Fibroblast of pulmonary artery (primary cell): ENCODE measurements around the gene OSBPL6.
"Not testable (repeated sequence)": the region's sequence is repeated elsewhere in the genome, so short reads cannot be mapped to it uniquely, and the experiment has no call there.

ENCODE experiments used
- DNase-seq: peaks from one replicate; pipeline ENCODE4 v3.0.0-alpha.2; 2010; ENCODE audit warnings: low read depth
- H3K4me3 ChIP-seq: replicated peaks from 2 replicates; pipeline ENCODE4 v1.5.1; 2011; ENCODE audit warnings: low read depth, mild to moderate bottlenecking, control low read depth, low read length, moderate library complexity
- TF ChIP-seq, protein P1 (sequence below): IDR thresholded peaks from 2 replicates; pipeline ENCODE4 v1.5.1; 2011; ENCODE audit warnings: mild to moderate bottlenecking, control low read depth, low read length, inconsistent platforms; ENCODE audit errors: missing control alignments

Gene OSBPL6

DNA sequence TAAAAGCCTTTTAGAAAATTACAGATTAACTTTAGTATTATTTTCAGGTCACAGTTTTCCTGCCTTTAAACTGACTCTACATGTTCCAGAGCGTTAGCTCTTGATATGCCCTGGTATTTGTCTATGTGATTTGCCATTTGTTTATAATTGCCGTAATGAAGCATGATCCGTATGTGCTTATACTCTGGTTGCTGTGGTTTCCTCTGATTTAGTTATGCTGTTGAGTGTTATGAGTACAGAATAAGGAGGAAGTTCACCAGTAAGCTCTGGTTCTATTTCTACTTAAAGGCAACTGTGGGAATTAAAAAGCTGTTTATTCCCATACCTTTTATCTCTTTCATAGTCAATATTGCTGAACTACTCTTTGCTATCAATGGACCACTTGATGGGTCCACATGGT is 123.5 kb downstream of the OSBPL6 start:
- TF ChIP-seq, protein P1, sequence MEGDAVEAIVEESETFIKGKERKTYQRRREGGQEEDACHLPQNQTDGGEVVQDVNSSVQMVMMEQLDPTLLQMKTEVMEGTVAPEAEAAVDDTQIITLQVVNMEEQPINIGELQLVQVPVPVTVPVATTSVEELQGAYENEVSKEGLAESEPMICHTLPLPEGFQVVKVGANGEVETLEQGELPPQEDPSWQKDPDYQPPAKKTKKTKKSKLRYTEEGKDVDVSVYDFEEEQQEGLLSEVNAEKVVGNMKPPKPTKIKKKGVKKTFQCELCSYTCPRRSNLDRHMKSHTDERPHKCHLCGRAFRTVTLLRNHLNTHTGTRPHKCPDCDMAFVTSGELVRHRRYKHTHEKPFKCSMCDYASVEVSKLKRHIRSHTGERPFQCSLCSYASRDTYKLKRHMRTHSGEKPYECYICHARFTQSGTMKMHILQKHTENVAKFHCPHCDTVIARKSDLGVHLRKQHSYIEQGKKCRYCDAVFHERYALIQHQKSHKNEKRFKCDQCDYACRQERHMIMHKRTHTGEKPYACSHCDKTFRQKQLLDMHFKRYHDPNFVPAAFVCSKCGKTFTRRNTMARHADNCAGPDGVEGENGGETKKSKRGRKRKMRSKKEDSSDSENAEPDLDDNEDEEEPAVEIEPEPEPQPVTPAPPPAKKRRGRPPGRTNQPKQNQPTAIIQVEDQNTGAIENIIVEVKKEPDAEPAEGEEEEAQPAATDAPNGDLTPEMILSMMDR, result no peak
- DNase-seq, result no peak
- no peak overlapping the region for H3K4me3 ChIP-seq

DNA sequence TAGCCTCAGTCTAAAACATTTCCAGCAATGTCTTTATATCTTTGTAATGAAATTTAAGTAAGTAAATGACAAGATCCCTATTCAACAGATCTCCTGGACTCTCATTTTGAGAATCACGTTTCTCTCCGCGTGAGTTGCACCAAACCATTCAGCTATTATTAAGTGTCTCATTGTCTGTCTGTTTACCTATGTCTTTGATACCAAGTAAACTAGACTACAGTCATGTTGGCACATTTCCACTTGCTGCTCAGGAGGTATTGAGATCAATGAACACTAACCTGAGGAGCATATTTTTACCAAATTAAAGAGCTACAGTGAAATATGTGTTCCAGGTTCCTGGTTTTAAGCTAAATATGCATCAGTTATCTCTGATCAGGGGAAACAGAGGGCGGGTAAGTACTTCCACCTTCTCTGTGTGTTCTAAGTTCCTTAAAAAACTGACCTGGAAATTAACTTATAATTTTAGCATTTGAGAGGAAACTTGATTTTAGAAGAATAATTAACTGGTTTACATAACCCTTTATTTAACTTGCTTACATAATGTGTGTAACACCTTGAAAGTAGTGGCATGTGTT is 125.8 kb downstream of the OSBPL6 start:
- H3K4me3 ChIP-seq, result no peak overlapping the region
- TF ChIP-seq, protein P1, result no peak
- DNase-seq, result no peak

DNA sequence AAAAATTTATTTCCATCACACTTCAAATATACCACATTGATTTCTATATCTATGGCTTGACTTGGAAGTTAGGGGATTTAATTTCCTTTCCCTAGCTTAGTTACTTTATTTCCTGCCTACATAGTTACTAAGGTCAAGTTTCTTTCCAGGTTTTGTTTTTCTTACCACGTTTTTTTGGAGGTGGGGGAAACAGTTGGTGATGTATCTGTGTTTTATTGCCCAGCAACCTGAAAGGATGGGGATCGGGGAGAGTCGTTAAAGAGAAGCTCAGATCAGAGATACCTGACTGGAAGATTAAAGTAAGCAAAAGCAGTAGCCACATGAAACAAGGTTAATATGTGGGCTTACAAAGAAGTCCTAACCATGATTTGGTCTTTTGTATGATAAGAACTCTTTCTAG is 127.8 kb downstream of the OSBPL6 start:
- TF ChIP-seq, protein P1, result no peak
- H3K4me3 ChIP-seq, result no peak overlapping the region
- no peak for DNase-seq

DNA sequence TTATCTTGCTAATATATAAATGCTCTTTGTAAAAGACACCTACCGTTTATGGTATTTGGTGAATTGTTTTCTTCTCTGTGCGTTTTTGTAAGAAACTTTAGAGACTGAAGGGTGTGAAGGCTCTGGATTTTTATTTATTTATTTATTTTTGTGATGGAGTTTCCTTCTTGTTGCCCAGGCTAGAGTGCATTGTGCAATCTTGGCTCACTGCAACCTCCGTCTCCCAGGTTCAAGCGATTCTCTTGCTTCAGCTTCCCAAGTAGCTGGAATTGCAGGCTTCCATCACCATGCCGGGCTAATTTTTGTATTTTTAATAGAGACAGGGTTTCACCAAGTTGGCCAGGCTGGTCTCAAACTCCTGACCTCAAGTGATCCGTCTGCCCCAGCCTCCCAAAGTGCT is 129.0 kb downstream of the OSBPL6 start:
- H3K4me3 ChIP-seq, result not testable (repeated sequence)

DNA sequence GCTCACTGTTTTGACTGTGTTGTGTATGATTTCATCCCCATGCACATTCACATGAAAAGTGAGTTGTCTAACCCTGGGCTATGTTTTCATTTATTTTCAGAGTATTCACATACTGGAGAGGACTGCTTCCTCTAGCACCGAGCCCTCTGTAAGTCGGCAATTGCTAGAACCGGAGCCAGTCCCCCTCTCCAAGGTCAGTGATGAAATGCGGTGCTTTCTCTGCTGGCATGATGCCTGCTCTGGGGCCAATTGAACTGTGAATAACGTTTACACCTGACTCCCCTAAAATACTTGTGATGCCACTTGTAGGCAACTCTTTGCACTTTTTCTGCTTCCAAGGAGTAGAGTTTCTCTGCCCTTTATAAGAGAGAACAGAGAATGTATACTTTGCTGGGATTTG is 129.8 kb downstream of the OSBPL6 start:
- peak; percentile 7 for DNase-seq
- H3K4me3 ChIP-seq, result no peak overlapping the region
- TF ChIP-seq, protein P1, result no peak

More for the DNA sequence above, 129.0 kb downstream of the OSBPL6 start:
- not testable (repeated sequence) for DNase-seq

DNA sequence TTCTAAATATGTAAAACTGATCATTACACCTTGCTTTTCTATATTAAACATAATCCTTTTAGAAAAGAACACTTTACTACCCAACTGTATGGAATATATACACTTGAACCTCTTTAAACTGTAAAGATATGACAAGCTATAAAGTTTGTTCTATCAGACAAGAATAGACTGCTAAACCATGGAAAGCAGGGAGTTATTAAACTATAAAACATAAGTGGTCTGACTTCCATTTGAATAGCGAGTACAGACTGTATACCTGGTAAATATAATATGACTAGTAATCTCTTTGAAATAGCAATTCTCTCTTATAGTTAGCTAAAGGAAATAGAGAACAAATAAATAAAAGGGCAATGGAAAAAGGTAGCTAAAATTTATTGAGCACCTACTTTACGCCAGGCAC is 131.0 kb downstream of the OSBPL6 start:
- TF ChIP-seq, protein P1, result no peak
- DNase-seq, result no peak
- H3K4me3 ChIP-seq, result no peak overlapping the region

DNA sequence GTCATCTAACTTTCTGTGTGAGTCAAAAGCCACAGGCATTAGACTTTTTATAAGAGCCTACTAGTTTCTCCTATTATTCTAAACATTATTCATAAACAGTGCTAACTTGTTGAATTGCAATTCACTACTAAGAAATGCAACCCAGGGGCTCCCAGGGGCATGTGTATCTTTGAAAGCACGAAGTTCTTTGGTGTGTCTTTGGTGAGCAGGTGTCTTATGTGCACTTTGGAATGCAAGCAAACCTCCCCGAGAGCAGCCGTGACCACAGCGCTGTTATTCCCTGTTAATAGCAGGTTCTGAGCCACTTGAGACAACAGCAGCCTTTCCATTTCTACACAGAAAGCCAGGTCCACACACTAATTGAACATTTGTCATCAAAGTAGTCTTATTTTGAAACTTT is 133.2 kb downstream of the OSBPL6 start:
- no peak for DNase-seq
- TF ChIP-seq, protein P1, result no peak
- H3K4me3 ChIP-seq, result no peak overlapping the region

DNA sequence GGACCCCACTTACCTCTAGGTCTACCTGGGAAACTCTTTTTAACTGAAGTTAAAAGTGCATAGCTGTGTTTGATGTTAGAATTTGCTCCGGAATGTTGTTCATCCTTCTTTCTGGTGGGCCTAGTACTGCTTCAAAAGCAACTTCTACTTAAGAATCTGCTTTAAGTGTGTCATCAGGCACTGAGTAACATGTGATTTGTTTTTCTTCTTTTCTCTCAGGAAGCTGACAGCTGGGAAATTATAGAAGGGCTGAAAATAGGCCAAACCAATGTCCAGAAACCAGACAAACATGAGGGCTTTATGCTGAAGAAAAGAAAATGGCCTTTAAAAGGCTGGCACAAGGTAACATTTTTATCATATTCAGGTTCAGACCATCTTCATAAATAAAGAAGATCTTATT is 133.7 kb downstream of the OSBPL6 start:
- peak; percentile 51 for DNase-seq
- no peak overlapping the region for H3K4me3 ChIP-seq
- TF ChIP-seq, protein P1, result no peak
